GM12801 (cell line): ENCODE results near the gene CCBE1.

Experiments
- TF ChIP-seq, protein P1 (sequence below): IDR thresholded peaks from one replicate; pipeline ENCODE4 v1.5.1; 2011; ENCODE audit warnings: control low read depth; ENCODE audit not compliant: insufficient read length; ENCODE audit errors: extremely low read depth

The CCBE1 gene

DNA sequence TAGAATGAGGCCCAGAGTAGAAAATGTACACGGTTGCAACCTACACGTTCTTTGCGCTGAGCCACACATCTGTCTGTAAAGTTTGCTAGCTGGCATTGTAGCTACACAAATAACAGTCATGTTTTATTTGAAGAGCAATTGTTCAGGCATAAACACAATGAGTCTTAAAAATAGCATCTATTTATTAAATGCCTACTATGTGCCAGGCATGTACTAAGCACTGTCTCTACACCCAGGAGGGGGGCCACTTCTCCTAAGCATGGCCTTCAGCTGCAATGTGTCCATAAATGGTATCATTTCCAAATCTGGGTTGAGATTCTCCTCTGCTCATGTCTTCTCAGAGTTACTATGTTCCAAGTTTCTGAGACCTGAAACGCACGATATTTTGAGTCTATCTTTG is 182.1 kb downstream of the CCBE1 start:
- TF ChIP-seq, protein P1, sequence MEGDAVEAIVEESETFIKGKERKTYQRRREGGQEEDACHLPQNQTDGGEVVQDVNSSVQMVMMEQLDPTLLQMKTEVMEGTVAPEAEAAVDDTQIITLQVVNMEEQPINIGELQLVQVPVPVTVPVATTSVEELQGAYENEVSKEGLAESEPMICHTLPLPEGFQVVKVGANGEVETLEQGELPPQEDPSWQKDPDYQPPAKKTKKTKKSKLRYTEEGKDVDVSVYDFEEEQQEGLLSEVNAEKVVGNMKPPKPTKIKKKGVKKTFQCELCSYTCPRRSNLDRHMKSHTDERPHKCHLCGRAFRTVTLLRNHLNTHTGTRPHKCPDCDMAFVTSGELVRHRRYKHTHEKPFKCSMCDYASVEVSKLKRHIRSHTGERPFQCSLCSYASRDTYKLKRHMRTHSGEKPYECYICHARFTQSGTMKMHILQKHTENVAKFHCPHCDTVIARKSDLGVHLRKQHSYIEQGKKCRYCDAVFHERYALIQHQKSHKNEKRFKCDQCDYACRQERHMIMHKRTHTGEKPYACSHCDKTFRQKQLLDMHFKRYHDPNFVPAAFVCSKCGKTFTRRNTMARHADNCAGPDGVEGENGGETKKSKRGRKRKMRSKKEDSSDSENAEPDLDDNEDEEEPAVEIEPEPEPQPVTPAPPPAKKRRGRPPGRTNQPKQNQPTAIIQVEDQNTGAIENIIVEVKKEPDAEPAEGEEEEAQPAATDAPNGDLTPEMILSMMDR, result no peak

DNA sequence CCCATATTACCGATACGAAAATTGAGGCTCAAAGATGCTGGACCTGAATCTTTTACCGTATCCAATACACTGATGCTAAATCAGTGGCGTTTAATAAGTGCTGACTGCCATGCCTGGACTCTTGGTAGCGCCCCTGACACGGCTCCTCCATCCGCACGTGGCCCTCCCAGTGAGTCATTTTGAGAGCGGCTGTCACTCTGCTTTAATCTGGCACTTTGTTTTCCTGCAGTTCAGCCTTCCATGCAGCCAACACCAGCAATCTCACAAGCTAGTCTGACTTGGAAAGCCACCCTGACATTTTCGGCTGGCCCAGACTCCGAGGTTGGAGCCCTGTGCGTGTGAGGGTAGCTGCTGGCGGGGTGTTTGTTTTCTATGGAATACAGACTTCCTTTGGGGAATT is 183.0 kb downstream of the CCBE1 start:
- TF ChIP-seq, protein P1, result no peak

DNA sequence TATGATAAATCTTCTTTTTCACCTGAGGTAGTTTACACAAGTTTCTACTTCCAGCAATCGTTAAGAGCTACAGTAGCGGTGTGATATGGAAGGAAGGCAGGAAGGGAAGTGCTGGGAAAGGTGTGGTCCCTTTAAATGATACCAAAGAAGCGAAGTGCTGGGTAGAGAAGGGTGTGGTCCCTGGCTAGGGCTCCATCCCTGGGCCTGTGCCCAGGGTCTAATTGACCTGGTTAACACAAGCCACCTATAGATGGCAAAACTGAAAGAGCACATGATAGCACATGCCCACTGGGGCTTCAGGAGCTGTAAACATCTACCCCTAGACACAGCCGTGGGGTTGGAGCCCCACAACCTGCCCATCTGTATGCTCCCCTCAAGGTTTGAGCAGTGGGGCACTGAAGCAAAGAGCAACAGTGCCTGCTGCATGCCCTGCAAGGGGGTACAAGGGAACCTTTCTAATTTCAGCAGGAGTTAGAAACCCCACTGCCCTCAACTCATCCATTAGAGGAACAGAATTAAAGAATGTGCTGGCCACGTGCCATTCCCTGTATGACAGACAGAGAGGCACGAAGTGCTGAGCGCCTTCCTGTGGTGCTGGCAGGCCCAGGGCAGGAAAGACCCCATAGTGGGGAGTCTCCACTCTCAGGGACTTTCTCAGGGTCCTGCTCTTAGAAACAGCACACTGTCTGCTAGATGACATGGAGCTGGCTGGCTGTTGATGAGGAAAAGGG is 185.0 kb downstream of the CCBE1 start:
- TF ChIP-seq, protein P1, result no peak

DNA sequence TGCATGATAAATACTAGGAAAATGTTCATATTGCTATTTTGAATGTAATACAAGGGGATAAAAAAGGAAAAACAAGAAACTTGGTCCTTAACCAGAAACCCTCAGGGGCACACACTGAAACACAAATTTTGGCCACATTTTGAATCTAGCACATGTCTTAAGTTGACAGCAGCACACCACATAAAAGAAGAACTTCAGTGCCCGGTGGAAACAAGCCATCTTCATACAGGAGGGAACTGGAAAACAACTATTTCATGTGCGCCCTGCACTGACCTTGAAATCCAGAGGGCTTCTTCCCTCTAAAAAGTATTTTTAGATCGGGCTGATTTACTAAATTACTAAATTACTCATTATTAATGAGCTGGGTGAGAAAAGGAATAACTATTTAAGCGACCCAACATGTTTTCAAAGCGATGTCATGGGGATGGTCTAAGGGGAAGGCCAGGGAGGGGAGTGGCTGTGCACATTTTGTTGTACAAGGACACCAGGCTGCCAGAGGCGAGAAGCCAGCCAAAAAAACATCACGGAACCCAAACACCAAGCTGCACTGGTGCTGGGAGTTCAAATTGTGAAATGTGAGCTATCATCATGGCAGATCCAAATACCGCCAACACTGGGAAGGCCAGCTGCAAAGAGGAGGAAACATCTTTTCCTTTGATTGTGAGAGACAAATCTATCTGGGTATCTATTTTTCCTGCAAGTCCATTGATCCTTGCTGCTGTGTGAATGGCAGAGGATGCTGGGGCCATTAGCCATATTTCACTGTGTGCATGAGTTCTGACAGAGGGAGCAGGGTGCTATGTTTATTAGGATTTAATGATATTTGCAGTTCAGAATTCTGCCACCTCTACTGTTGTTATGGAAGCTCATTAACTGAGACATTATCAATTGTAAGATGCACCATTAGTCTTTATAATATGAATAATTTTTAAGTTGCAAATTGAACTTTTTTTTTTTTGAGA is 187.5 kb downstream of the CCBE1 start:
- TF ChIP-seq, protein P1, result no peak

DNA sequence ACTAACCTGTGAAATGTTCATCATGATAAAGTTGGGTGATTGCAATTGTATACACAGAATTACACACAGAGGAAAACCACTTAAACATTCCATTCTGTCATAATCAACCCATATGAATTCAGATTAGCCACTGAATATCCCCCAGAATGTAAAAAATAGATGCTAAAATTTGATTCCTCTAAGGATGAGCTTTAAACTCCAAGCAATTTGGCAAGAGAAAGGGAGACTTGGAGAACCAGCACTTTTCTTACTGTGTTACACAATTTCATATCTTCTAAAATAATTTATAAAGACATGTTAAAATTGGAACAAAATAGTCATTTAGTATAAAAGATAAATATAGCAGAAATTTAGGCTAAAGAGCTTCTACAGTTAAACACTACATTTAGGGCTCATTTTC is 191.9 kb downstream of the CCBE1 start:
- TF ChIP-seq, protein P1, result no peak

DNA sequence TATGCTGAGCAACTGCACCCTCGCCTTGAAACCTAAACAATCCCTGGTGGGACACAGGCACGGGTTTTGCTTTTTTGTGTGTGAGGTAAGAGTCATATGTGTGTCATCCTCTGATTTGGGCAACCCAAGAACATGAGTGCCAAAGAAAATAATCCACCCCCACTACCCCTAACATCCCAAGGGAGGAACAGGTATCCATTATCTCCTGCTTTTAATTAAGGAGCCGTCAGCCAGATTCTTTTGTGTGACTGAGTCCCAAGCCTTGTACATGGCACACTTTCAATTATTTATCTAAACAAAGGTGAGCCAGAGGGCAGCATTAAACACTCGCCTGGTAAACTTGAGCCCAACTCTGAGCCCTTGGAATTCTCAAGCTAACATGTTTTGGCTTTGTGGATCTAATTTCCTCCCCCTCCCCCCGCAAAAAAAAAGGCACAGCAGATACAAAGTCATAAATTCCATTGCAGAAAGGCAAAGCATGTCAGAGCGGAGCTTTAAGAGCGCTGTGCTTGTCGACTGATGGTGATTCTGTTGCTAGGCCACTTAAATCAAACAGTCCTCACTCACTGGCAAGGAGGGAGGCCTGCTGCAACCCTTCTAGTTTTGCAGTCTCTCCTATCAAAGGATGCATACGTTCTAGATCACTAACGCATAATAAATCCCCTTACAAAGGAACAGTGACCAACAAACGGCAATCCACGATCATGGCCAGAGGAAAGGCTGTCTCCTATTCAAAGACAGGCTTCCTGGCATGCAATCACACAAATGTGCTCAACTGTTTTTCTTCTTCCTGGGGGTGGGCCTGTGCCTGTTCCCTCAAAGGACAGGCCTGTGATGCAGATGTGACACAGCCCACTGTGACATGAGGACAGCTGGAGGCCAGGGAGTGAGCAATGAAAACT is 194.7 kb downstream of the CCBE1 start:
- TF ChIP-seq, protein P1, result no peak

DNA sequence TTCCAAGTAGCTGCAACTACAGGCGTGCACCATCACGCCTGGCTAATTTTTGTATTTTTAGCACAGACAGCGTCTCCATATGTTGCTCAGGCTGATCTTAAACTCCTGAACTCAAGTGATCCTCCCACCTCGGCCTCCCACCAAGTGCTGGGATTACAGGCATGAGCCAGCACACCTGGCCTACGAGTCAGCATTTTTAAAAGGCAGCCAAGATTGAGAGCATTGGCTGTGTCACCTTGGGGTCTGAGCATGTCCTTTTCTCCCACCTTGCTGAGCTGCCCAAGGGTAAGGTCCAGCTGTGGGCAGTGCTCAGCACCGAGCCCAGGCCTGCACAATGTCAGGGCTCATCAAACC is 195.3 kb downstream of the CCBE1 start:
- TF ChIP-seq, protein P1, result no peak
